ACHN (cell line): ENCODE measurements around the gene DAGLA.

ENCODE experiments used
- DNase-seq: peaks from one replicate; pipeline ENCODE4 v3.0.0-alpha.2; 2015
- in situ Hi-C: cut with HindIII; loops from 2 replicates; pipeline ENCODE4 v1.10.0; 2017; ENCODE audit warnings: low sequenced_read_pairs, low pct_ligation_motif_present, low pct_unique_long_range_greater_than_20kb

The DAGLA gene

DNA sequence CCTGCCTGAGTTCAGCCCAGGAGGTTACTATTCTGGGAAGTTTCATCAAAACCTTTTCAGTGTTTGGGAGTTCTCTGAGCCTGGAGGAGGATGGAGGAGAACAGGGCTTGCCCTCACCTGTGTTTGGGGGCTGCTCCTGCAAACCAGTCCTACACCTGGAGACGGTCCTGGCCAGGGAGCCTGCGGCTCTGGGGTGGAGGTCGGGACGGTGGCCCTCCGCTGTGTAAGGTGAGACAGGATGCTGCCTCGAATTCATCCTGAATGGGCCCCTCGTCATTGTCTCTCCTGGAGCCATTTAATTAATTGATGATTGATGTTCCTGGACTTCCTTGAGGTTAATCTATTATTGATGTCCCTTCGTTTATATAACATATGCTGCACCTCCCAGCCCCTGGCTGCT lies 6.3 kb downstream of the DAGLA start:
- DNase-seq: no peak
- in situ Hi-C loops: no loop called here

DNA sequence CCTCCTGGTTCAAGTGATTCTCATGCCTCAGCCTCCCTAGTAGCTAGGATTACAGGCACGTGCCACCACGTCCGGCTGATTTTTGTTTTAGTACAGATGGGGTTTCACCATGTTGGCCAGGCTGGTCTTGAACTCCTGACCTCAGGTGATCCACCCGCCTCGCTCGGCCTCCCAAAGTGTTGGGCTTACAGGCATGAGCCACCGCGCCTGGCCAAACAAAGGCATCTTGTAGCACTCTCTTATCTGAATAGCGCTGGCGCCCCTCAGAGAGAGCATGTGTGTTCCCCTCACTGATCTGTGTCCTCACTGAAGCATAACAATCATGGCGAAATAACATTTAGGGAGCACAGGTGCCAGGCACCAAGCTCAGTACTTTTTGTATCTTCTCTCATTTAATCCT lies 7.2 kb downstream of the DAGLA start:
- in situ Hi-C loops: no loop called here
- no peak for DNase-seq

DNA sequence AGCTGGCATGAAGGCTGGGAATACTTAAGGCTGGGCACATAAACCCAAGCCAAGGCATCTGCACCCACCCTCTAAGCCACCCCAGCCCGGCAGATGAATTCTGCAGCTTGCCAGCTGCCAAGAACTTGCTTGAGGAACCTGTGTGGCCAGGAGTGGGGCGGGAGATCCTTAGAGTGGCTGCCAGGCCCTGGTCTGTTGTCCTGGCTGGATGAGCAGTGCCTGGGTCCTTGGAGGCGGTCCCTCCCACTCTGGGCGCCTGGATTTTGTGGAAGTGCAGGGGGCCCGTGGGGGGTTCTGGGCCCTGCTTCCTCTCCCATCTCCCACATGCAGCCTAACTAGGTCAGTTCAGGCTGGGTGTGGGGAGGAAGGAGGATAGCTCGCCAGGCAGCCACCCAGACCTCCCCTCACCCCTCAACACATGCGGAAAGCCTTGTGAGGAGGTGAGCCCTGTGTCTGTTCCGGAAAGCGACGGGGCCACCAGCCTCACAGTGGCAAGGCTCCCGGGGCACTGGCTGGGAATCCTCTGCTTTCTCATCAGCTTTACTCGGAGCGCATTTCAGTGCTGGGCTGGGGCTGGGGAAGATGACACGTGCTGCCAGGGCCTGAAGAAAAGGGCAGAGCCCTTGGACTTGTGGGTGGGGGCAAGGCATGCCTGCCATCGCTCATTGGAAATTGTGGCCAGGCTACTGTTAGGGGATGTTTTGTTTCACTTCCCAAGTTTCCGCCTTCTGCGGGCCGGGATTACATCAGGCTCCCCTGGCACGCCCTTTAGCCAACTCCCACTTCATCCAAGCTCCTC lies 8.4 kb downstream of the DAGLA start:
- in situ Hi-C loops: no loop called here
- DNase-seq: no peak

DNA sequence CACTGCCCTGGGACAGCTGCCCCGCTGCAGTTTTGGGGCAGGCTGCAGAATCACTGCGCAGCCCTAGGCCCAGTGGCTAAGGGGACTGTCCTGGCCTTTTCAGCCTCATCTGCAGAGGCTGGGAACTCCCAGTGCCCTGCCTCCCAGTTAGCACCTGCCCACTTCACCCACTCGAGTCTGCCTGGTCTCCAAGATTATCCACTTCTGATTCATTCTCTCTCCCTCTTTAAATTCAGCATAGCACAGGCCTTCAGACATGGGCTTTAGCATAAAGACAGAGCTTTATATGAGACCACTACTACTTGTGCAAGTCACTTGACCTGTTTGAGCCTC lies 8.9 kb downstream of the DAGLA start:
- in situ Hi-C loops: no loop called here
- DNase-seq: no peak

DNA sequence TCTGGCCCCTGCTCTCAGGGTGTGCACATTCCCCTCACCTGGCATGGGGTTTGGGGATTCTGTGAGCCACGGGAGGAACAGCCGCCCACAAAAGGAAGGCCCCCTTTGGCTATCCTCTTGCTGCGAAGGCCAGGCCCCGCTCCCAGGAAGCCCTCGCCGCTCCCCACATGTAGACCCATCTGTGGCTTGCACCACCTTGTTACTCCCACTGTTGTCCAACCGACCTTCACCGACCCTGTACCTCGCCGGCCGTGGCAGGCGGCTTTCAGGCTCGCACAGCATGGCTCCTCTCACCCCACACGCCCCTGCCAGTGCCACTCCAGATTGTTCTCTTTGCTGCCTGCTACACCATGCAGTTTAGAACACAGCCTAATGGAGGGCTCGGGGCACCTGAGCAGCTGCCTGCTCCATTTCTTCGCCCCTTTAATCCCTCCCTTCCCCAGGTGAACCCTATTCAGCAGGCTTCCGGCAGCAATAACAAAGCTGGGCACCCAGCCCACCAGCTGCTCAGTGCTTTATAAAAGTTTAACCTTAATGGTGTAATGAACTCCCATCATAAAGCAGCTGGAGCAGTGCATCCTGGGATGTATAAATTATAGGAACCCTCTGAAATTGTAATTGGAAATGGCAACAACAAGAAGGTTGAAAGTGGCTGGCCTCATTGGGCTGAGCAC lies 10.7 kb downstream of the DAGLA start:
- no peak for DNase-seq
- in situ Hi-C loops: no loop called here

DNA sequence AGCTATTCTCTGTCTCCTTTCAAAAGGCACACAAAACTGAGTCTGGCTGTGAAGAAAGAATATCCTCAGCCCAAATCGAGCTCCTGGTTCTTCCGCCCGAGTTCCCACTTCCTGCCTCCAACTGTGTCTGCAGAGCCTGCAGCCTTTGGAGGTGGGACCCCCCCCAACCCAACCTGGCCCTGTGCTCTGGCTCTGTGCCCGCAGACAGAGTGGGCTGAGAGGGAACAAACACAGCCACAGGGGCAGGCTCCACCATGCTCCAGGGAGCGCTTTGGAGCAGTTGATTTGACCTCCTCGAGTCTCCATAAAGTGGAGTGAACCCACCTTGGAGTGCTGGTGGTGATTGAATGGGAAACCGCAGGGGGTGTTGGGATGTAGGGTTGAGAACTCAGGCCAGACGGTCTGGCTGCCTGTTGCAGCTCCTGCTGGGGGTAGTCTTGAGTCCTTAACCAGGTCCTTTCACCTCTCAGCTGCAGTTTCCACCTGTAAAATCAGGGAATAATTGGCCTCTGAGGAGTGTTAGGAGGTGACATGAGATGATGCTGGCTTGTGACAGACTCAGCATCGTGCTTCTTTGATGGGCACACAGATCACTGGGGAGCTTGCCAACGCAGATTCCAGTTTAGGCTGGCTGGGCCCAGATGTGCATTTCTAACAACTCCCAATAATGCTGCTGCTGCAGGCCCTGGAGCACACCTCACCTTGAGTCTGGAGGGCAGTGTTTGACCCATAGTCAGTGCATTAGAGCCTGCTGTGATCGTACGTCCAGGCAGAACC lies 11.4 kb downstream of the DAGLA start:
- in situ Hi-C loops: no loop called here
- no peak for DNase-seq

GRCh38 chr11:61693922-61694601 lies 13.9 kb downstream of the DAGLA start:
- DNase-seq: peak; percentile 55
- in situ Hi-C loops: no loop called here

DNA sequence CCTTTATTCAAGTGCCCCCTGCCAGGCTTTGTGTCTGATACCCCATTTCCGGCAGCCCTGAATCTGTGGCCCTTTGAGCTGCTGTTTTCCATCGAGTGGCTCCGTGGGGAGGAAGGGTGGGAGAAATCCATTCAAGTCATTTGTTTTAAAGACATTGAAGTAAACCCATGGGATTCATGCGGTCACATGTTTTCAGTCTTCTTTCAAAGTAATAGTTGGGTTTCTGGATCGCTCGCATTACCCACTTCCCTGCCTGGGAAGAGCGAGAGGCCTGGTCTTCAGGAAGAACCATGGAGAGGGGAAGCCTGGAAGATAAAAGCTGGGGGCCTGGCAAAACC lies 14.4 kb downstream of the DAGLA start:
- DNase-seq: no peak
- in situ Hi-C loops: no loop called here

DNA sequence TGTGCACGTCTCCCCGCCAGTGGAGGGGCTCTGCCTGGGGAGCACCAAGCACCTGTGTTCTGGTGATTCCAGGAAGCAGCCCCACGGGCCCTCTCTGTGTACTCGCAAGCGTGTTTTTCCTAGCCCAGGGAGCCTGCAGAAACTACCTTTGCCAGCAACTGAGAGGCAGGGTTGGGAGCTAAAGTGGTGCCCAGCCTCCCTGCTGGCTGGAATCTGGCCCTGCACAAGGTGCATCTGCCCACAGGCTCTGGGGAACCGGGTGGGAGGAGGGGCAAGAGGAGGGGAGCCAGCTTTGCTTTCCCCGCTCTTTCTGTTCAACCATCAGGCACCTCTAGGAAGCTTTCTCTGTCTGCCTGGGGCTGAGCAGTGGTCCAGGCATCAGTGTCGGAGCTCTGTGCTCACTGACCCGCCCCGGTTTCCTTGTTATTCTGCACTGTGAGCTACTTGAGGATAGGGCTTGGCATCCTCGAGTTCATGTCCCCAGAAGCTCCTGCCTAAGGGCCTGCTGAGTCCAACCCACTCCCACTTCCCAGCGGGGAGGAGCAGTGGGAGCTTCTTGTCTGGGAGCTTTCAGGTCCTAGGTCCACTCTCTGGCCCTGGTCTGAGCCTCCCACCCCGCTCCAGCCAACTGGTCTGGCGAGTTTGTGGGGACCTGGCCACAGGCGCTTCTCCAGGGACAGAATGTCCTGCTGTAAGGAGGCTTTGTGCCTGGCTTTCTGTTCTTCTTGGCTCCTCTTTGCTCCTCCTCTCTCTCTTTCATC lies 14.9 kb downstream of the DAGLA start:
- DNase-seq: peak; percentile 48
- in situ Hi-C loops: no loop called here

GRCh38 chr11:61695917-61696316 lies 15.7 kb downstream of the DAGLA start:
- DNase-seq: peak; percentile 86
- in situ Hi-C loops: no loop called here

DNA sequence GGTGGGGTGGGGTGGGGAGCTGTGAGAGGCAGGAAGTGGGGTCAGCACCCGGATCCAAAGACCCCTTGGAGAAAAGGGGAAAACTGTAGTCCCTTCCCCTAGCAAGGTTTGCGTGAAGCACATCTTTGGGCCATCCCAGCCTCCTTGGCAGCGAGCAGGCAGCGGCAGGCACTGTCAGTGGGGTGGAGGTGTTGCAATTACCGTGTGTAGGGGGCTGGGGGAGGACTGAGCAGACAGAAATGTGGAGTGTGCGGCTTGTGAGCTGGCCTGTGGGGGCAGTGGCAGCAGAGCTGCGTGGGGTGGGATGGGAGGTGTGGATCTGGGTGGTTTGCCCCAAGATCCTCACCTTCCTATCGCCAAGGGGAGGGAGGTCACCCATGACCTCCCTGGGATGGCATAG lies 16.4 kb downstream of the DAGLA start:
- no peak for DNase-seq
- in situ Hi-C loops: no loop called here

DNA sequence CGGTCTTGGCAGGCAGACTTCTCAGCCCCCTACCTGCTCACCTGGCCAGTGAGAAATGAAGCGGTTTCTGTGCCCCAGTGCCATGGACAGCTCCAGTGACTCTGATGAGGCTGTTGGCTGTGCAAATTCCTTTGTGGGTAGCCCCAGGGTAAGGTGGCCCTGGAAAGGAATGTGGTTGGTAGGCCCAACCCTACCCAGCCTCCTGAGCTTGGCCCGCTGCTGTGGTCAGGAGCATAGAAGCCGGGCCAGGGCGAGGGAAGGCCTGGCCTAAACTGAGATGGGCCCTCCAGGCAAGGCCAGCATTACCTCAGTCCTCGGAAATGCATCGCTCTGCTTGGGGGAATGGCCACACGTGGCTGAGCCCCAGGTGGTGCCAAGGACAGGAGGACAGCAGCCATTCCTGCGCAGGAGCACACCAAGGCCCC lies 16.9 kb downstream of the DAGLA start:
- peak; percentile 49 for DNase-seq
- in situ Hi-C loops: no loop called here

DNA sequence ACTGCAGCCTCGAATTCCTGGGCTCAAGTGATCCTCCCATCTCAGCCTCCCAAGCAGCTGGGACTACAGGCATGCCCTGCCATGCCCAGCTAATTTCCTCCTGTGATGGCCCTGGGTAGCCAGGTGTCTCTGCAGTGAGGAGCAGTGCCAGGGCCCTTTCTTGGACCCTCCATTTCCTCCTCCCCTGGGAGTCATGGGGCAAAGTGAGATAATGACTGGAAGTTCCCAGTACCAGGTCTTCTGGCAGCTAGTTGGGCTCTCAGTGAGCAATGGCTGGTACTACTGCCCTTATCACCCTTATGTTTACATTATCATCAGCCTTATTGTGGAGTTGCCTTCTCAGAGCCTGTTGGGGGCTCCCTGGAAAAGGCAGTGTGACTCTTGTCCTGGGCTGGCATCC lies 17.6 kb downstream of the DAGLA start:
- no peak for DNase-seq
- in situ Hi-C loops: no loop called here

DNA sequence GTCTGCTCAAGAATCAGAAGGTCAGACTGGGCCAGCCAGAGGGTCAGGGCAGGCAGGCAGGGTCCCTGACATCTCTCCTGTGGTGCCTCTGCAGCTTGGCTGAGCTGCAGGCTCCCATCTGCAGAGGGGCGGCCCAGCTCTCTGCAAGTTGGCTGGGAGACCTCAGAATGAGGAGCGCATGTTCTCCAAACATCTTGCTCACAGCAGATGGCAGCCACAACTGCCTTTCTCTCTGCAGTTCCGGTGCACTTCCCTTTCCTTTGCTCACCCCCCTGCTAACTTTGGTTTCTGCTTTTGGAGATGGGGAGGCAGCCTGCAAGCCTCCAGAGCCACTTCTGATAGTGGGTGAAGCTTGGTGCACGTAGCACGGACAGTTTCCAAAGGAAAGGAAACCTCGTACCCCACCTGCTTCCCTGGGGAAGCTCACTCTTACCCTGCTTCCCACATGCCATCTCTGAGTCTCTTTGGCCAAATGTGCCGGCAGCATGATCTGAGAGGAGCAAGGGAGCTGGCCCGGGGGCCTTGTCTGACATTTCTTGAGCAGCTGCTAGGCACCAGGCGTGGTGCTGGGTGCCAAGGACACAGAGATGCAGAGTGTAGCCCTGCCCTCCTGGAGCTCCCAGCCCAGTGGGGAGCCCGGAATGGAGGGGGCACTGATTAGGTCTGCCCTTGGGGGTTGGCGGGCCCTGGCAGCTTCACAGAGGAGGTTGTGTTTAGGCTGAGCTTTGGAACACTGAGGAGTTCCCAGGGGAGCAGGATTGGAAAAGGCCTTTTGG lies 18.2 kb downstream of the DAGLA start:
- in situ Hi-C loops: no loop called here
- no peak for DNase-seq

GRCh38 chr11:61699737-61700160 lies 19.6 kb downstream of the DAGLA start:
- in situ Hi-C loops: no loop called here
- peak; percentile 54 for DNase-seq

DNA sequence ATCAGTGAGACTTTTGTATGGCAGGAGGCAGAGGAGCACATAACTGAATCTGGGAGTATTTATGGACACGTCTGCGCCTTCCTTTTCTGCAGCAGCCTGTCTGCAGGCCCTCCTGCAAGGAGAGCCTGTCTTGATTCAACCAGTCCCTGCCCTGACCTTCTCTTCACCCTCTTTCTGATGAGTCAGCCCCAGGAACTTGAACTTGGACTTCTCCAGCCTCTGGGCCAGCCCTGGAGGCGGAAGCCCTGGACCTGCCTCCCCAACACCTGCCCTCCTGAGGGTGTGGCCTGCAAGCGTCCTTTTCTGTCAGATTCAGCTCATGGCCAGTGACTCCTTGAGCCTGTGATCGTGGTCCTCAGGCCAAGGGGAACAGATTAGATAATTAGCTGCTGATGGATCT lies 20.0 kb downstream of the DAGLA start:
- in situ Hi-C loops: no loop called here
- peak; percentile 86 for DNase-seq

DNA sequence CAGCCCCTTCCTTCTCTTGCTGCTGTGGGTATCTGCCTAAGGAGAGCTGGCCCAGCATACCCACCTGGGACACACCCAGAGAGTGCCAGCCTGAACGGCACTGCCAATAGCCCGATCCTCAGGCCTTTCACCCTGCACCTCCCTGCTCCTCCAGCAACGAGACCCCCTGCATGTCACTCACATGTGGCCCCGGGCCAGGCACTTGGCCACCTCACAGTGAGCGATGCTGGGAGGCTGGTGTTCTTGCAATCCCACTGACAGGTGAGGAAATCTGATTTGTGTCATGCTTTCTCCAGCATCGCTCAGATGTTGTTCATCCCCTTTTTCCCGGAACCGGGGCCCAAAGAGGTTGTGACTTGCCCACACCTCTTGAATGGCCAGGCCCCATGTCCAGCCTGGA lies 20.5 kb downstream of the DAGLA start:
- in situ Hi-C loops: no loop called here
- no peak for DNase-seq
